Adrenal gland (tissue), 12 donors: ENCODE results near the gene UFC1. TPM values are rescaled to one million over a fixed set of nuclear protein-coding genes. Genes with fewer than 3 reads are reported as not detected.

Source experiments
- DNase-seq, 7 donors: peaks; one replicate each; pipeline ENCODE4 v3.0.0-alpha.2; 2019 to 2020
- H3K27ac ChIP-seq, 5 donors: fragments of 200-600 bp; sonication (generic) in 4 of 5; 1 replicate in 3 of 5; 2 replicates in 2 of 5; pipeline versions ENCODE4 v1.5.1 to v1.8.0; 2016 to 2020; ENCODE audit warnings: mild to moderate bottlenecking in 1 of 5
- H3K27me3 ChIP-seq: fragments of 200-600 bp; 2 replicates; pipeline ENCODE4 v1.8.0; 2021
- H3K36me3 ChIP-seq, 2 donors: fragments of 200-600 bp; replicated peaks in 1 of 2; 1 replicate in 1 of 2; 2 replicates in 1 of 2; pipeline versions ENCODE4 v1.5.1 to v1.8.0; 2018 to 2022
- H3K4me1 ChIP-seq, 2 donors: fragments of 200-600 bp; replicated peaks in 1 of 2; 1 replicate in 1 of 2; 2 replicates in 1 of 2; pipeline versions ENCODE4 v1.5.1 to v1.8.0; 2018 to 2021
- H3K4me3 ChIP-seq, 4 donors: fragments of 200-600 bp; sonication (generic) in 3 of 4; one replicate each; pipeline ENCODE4 v1.5.1; 2016 to 2018
- H3K9me3 ChIP-seq, 3 donors: fragments of 200-600 bp; sonication (generic) in 1 of 3; replicated peaks in 1 of 3; 1 replicate in 2 of 3; 2 replicates in 1 of 3; pipeline versions ENCODE4 v1.5.1 to v1.8.0; 2016 to 2021
- POLR2A ChIP-seq, 2 donors: fragments of 450-650 bp; IDR thresholded peaks; one replicate each; pipeline ENCODE4 v1.6.1; 2017; ENCODE audit warnings: antibody characterized with exemption in 2 of 2, mild to moderate bottlenecking in 2 of 2, moderate library complexity in 1 of 2
- WGBS, 4 donors: extraction: QIAGEN DNeasy Blood & Tissue Kit in 2 of 4; methylation state at CpG; one replicate each; pipeline versions ENCODE4 v1.1.5 to v1.1.7; 2013 to 2017; 5-methylcytosine and 5-hydroxymethylcytosine counted together
- intact Hi-C, 2 donors: fragments of 100-400 bp; cut with DNase I; formaldehyde crosslinking; loops; one replicate each; pipeline versions ENCODE4 v1.14.1 to v1.15.0; 2022 to 2023
- polyA plus RNA-seq, 3 donors: library from polyadenylated mRNA; stranded (reverse); fragments of 200-250 nt in 2 of 3; fragments of 350-450 nt in 1 of 3; fragmentation: Illumina TruSeq in 1 of 3; extraction: RNeasy Lipid Tissue Mini Kit (QIAGEN cat#74804) in 1 of 3; gene quantifications; one replicate each; pipeline ENCODE4 v1.2.3, GENCODE V29; 2013 to 2014
- total RNA-seq, 9 donors: library from RNA; depleted of rRNA in 4 of 9; stranded (reverse); fragments of >200 nt in 4 of 9; fragments of 120-200 nt in 1 of 9; fragmentation: NEBNext Ultra II Directional in 1 of 9; extraction: Animal tissue kit (Norgen Biotek cat#: 25700) in 1 of 9; gene quantifications; one replicate each; pipeline versions ENCODE4 v1.1.0 to v1.2.4, GENCODE V29; 2013 to 2023
- TF ChIP-seq, protein P1 (sequence below), 6 experiments: fragments of 450-650 bp in 4 of 6; fragments of 200-600 bp in 2 of 6; sonication (generic) in 1 of 6; IDR thresholded peaks; 1 replicate in 5 of 6; 2 replicates in 1 of 6; pipeline versions ENCODE4 v1.5.1 to v1.8.0; 2016 to 2021; ENCODE audit warnings: antibody characterized with exemption in 6 of 6, mild to moderate bottlenecking in 2 of 6, moderate library complexity in 1 of 6
- donor health status: healthy with polysubstance abuse.
- donor health status: Bipolar disorder and iron deficiency.
- donor health status: DM: yes; HTN: yes; CAD: no.
- donor health status: DM: no; HTN: no; CAD: no.
- donor health status: DM: no; HTN: no; CAD: no.
- donor health status: DM: yes; HTN: yes; CAD: no.

The UFC1 gene
- total and polyA plus RNA-seq, 12 donors, result 59.0 to 166 (median 110) TPM

DNA sequence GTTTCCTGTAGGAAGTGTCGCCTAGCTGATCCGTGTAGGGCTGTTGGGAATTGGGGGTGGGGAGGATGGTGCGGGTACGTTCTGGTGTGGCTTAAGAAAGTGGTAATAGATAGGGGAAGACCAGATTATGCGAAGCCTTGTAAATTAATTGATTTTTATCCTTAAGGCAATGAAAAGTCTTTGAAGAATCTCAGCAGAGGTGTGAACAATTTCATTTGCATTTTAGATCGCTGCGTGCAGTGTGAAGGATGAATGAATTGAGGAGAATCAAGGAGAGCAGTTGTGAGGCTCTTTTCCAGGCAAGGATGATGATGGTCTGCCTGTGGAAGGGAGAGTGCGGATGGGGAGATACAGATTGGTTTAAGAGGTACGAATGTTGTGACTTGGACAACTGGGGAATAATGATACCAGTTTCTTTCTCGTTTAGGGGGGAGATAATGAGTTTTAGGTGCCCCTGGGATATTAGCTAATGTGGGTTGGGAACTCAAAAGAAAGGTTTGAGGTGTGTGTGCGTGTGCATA is 20.5 kb upstream of the UFC1 start:
- TF ChIP-seq, protein P1, sequence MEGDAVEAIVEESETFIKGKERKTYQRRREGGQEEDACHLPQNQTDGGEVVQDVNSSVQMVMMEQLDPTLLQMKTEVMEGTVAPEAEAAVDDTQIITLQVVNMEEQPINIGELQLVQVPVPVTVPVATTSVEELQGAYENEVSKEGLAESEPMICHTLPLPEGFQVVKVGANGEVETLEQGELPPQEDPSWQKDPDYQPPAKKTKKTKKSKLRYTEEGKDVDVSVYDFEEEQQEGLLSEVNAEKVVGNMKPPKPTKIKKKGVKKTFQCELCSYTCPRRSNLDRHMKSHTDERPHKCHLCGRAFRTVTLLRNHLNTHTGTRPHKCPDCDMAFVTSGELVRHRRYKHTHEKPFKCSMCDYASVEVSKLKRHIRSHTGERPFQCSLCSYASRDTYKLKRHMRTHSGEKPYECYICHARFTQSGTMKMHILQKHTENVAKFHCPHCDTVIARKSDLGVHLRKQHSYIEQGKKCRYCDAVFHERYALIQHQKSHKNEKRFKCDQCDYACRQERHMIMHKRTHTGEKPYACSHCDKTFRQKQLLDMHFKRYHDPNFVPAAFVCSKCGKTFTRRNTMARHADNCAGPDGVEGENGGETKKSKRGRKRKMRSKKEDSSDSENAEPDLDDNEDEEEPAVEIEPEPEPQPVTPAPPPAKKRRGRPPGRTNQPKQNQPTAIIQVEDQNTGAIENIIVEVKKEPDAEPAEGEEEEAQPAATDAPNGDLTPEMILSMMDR (IDR thresholded peaks at IDR 0.05), result no peak
- no peak for TF ChIP-seq POLR2A (IDR thresholded peaks at IDR 0.05)
- Histone ChIP-seq H3K27me3 (no peaks in the 10 kb centered on the region), H3K27ac (peak overlapping the region; percentile 71 to 99 (median 97)), H3K4me3 (peak overlapping the region; percentile 7 to 91 (median 76)), H3K4me1 (peaks cover 16 to 49% of the 10 kb centered on the region in 2 donors), H3K36me3 (peaks cover 0 to 17% of the 10 kb centered on the region in 2 donors), H3K9me3 (no peaks in the 10 kb centered on the region)
- no peak for DNase-seq
- 4 to 5% (median 5%) methylated on average over 11 of the region's 11 CpGs for WGBS, 4 donors
- intact Hi-C loops, result no loop called here

DNA sequence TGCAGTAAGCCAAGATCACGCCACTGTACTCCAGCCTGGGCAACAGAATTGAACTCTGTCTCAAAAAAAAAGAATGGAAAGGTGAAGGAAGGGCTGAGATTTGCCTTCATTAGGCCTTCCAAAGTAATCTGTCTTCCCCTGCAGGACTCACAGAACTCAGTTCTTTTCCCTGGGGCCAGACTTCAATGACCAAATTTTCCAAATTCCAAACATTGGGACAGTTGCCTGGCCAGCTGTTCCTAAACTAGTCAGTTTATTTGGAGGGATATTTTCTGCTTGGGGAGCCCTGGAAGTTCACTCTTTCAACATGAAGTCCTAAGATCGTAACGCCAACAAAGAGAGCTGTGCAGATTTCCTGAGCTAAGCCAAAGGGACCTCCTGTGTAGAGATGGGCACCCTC is 15.9 kb upstream of the UFC1 start:
- no peak for DNase-seq
- no peaks in the 10 kb centered on the region for H3K27me3 ChIP-seq
- H3K9me3 ChIP-seq, result no peaks in the 10 kb centered on the region
- no peak for TF ChIP-seq POLR2A (IDR thresholded peaks at IDR 0.05)
- TF ChIP-seq, protein P1 (IDR thresholded peaks at IDR 0.05), result no peak
- 76 to 85% (median 78%) methylated on average over 3 of the region's 3 CpGs for WGBS, 4 donors
- peaks cover 0 to 20% of the 10 kb centered on the region in 2 donors for H3K4me1 ChIP-seq
- H3K36me3 ChIP-seq, result no peaks in the 10 kb centered on the region
- H3K4me3 ChIP-seq, result no peak overlapping the region
- peak overlapping the region in 1 of 5 donors; percentile 1 for H3K27ac ChIP-seq
- intact Hi-C loops, result no loop called here

DNA sequence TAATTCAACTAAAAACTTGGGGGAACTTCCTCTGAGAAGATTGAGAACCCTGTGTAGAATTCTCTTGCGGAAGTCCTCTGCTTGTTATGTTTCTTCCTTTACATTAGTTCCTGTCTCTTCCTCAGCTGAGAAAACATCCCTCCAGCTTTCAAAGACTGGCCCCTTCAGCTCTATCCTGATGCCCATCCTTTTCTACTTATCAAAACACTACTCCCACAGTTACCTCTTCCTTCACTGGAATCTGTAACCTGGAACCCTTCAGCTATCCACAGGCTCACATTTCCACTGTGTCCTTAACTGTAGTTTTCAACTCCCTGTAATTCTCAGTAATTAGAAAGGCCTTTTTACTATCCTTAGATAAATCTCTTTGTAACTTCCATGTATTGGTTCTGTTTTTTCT is 15.3 kb upstream of the UFC1 start:
- Histone ChIP-seq H3K27me3 (no peaks in the 10 kb centered on the region), H3K4me1 (peaks cover 0 to 18% of the 10 kb centered on the region in 2 donors), H3K9me3 (no peaks in the 10 kb centered on the region), H3K27ac (peak overlapping the region in 1 of 5 donors; percentile 1), H3K4me3 (no peak overlapping the region), H3K36me3 (no peaks in the 10 kb centered on the region)
- no peak for TF ChIP-seq POLR2A (IDR thresholded peaks at IDR 0.05)
- TF ChIP-seq, protein P1 (IDR thresholded peaks at IDR 0.05), result no peak
- WGBS, 4 donors, result 57 to 79% (median 72%) methylated on average over 1 of the region's 1 CpG
- intact Hi-C loops, result no loop called here
- DNase-seq, result no peak

DNA sequence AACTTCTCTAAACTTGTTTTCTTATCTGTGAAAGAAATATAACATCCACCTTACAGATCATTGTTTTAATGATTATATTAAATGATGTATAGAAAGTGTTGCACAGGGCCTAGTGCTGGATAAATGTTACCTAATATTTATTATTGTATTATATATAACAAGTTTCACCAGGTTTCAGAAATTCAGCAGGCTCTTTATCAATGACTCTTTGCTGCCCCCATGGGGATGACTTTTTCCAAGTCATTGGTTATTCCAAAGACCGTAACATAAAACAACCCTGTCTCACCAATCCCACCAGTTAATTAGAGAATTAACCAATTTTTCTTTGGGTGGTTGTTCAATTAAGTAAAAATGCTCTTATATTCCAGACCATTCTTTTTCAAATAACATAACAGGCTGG is 14.0 kb upstream of the UFC1 start:
- Histone ChIP-seq H3K27me3 (no peaks in the 10 kb centered on the region), H3K4me1 (peaks cover 0 to 8% of the 10 kb centered on the region in 2 donors), H3K27ac (no peak overlapping the region), H3K36me3 (no peaks in the 10 kb centered on the region), H3K4me3 (no peak overlapping the region), H3K9me3 (no peaks in the 10 kb centered on the region)
- WGBS, 4 donors, result 14 to 19% (median 16%) methylated on average over 1 of the region's 1 CpG
- intact Hi-C loops, result no loop called here
- TF ChIP-seq, protein P1 (IDR thresholded peaks at IDR 0.05), result peak; percentile 38 to 67 (median 51)
- no peak for TF ChIP-seq POLR2A (IDR thresholded peaks at IDR 0.05)
- peak in 5 of 7 donors; percentile 43 to 69 (median 54) for DNase-seq
